Measurements from ENCODE around the gene SERPIND1. TPM values are rescaled to one million over a fixed set of nuclear protein-coding genes. Genes with fewer than 3 reads are reported as not detected.

The SERPIND1 gene
- total RNA-seq, 1 experiment from 2014 or later = 1.3 TPM

DNA sequence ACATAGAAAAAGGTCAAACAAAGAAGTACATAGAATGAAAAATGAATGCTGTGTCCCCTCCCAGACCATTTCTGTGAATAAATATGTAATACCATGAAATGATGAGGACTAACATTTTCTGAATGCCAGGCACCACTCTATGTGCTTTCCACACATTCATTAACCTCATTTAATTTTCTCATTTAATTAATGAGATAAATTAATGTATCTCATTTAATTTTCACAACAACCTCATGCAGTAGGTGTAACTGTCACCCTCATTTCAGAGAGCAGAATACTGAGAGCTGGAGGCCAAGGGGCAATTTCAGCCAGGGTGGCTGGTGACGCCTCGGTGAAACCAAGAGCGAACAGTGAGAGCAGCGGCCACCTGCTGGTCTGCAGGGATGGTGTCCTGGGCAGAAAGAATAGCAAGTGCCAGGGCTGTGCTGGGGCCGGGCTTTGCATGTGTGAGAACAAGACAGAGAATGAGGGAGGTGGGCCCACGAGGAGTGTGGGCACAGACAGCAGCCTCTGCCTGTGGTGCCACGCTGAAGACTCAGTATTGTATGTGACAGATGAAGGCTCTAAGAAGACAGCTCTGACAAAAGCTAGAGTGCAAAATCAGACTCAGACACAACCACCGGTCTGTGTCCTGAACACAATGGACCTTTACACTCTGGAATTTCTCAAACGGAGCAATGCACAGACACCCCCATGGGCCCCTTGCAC lies 1.8 kb upstream of the SERPIND1 start:
- Mint-ChIP-seq H3K4me3 (ENCODE audit: unreplicated experiment) (no peak overlapping the region), H3K27me3 (ENCODE audit: insufficient read depth, unreplicated experiment) (no peaks in the 10 kb centered on the region), H3K4me1 (ENCODE audit: low read depth, unreplicated experiment) (peaks cover 7% of the 10 kb centered on the region), H3K27ac (ENCODE audit: unreplicated experiment) (no peak overlapping the region), H3K9me3 (ENCODE audit: unreplicated experiment) (no peaks in the 10 kb centered on the region), H3K36me3 (ENCODE audit: insufficient read depth, unreplicated experiment) (peaks cover 6% of the 10 kb centered on the region)
- no peaks in the 10 kb centered on the region for H3K9me3 ChIP-seq
- H3K4me1 ChIP-seq = peaks cover 24% of the 10 kb centered on the region
- H3K27me3 ChIP-seq (replicated peaks; ENCODE audit: control insufficient read depth, insufficient read depth, low read length) = no peaks in the 10 kb centered on the region
- no TSS peak for BruUV-seq (replicated peaks)
- ChIA-PET POLR2A (no interaction called here), CTCF (no interaction called here)
- peak in 1 of 2 experiments; percentile 33 for DNase-seq
- H3K36me3 ChIP-seq (ENCODE audit: control insufficient read depth, insufficient read depth, low read length) = no peaks in the 10 kb centered on the region; the same call in 1 of the 2 replicates
- H3K4me3 ChIP-seq (ENCODE audit: low read depth, low read length) = no peak overlapping the region
- intact Hi-C loops (cut with micrococcal nuclease; ENCODE audit: unreplicated experiment) = loop anchor here (10.0 kb wide), 1 partner anchor 113 kb away; no protein-coding TSS in a partner anchor
- peak; percentile 29 to 44 for TF ChIP-seq CTCF (IDR thresholded peaks at IDR 0.05; ENCODE audit: insufficient read depth in 1 of 2, low read depth in 1 of 2, low read length in 1 of 2, severe bottlenecking in 1 of 2, unreplicated experiment in 1 of 2)

DNA sequence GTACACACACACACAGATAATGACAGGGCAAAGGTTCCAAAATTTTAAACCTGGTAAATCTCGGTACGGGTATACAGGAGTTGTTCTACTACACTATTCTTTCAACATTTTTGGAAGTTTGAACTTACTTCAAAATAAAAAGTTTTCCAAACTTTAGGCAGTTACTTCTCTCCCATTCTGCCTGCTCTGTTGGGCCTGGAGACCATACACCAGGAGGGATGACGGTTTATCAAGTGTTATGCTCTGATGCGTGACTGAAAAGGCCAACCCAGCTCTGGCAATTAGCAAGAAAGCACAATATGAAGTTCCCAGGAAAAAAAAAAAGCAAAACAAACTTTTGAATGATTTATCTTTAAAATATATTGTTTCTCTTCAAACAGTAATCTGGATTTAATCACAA lies 969 bp downstream of the SERPIND1 start:
- peaks cover 12% of the 10 kb centered on the region for H3K36me3 Mint-ChIP-seq (ENCODE audit: insufficient read depth, unreplicated experiment)
- H3K4me3 ChIP-seq (ENCODE audit: low read depth, low read length) = no peak overlapping the region
- no peaks in the 10 kb centered on the region for H3K27me3 ChIP-seq (replicated peaks; ENCODE audit: control insufficient read depth, insufficient read depth, low read length)
- intact Hi-C loops (cut with micrococcal nuclease; ENCODE audit: unreplicated experiment) = loop anchor here (10.0 kb wide), 1 partner anchor 110 kb away; no protein-coding TSS in a partner anchor
- H3K9me3 Mint-ChIP-seq (ENCODE audit: unreplicated experiment) = no peaks in the 10 kb centered on the region
- no peak for TF ChIP-seq CTCF (IDR thresholded peaks at IDR 0.05; ENCODE audit: insufficient read depth in 1 of 2, low read depth in 1 of 2, low read length in 1 of 2, severe bottlenecking in 1 of 2, unreplicated experiment in 1 of 2)
- H3K9me3 ChIP-seq = no peaks in the 10 kb centered on the region
- no peaks in the 10 kb centered on the region; the same call in 1 of the 2 replicates for H3K36me3 ChIP-seq (ENCODE audit: control insufficient read depth, insufficient read depth, low read length)
- H3K4me3 Mint-ChIP-seq (ENCODE audit: unreplicated experiment) = no peak overlapping the region
- TSS peak; percentile 48 for BruUV-seq (replicated peaks)
- peak overlapping the region; percentile 42 for H3K27ac Mint-ChIP-seq (ENCODE audit: unreplicated experiment)
- peaks cover 34% of the 10 kb centered on the region for H3K4me1 Mint-ChIP-seq (ENCODE audit: low read depth, unreplicated experiment)
- ChIA-PET CTCF (no interaction called here), POLR2A (no interaction called here)
- no peak for DNase-seq
- H3K27me3 Mint-ChIP-seq (ENCODE audit: insufficient read depth, unreplicated experiment) = no peaks in the 10 kb centered on the region
- H3K4me1 ChIP-seq = peaks cover 43% of the 10 kb centered on the region

GRCh38 chr22:20775342-20775895 lies 1.5 kb downstream of the SERPIND1 start:
- TF ChIP-seq CTCF (IDR thresholded peaks at IDR 0.05; ENCODE audit: insufficient read depth in 1 of 2, low read depth in 1 of 2, low read length in 1 of 2, severe bottlenecking in 1 of 2, unreplicated experiment in 1 of 2) = no peak
- no peaks in the 10 kb centered on the region for H3K9me3 Mint-ChIP-seq (ENCODE audit: unreplicated experiment)
- no peak overlapping the region for H3K4me3 ChIP-seq (ENCODE audit: low read depth, low read length)
- no peak for DNase-seq
- H3K36me3 Mint-ChIP-seq (ENCODE audit: insufficient read depth, unreplicated experiment) = peaks cover 12% of the 10 kb centered on the region
- CTCF ChIA-PET = no interaction called here
- no peak overlapping the region for H3K27ac Mint-ChIP-seq (ENCODE audit: unreplicated experiment)
- H3K4me1 ChIP-seq = peaks cover 43% of the 10 kb centered on the region
- BruUV-seq (replicated peaks) = no TSS peak
- H3K36me3 ChIP-seq (ENCODE audit: control insufficient read depth, insufficient read depth, low read length) = no peaks in the 10 kb centered on the region; the same call in 1 of the 2 replicates
- no peaks in the 10 kb centered on the region for H3K27me3 Mint-ChIP-seq (ENCODE audit: insufficient read depth, unreplicated experiment)
- H3K4me1 Mint-ChIP-seq (ENCODE audit: low read depth, unreplicated experiment) = peaks cover 37% of the 10 kb centered on the region
- no peak overlapping the region for H3K4me3 Mint-ChIP-seq (ENCODE audit: unreplicated experiment)
- no peaks in the 10 kb centered on the region for H3K27me3 ChIP-seq (replicated peaks; ENCODE audit: control insufficient read depth, insufficient read depth, low read length)
- intact Hi-C loops (cut with micrococcal nuclease; ENCODE audit: unreplicated experiment) = loop anchor here (10.0 kb wide), 1 partner anchor 109 kb away; no protein-coding TSS in a partner anchor
- POLR2A ChIA-PET = no interaction called here
- no peaks in the 10 kb centered on the region for H3K9me3 ChIP-seq
